Measurements from ENCODE around the gene MCOLN2.
"Not testable (repeated sequence)": the region's sequence is repeated elsewhere in the genome, so short reads cannot be mapped to it uniquely, and the experiment has no call there.

MCOLN2 gene

GRCh38 chr1:84996846-84997666 lies at the start of gene MCOLN2:
Gene MCOLN2, minus strand, starts transcription at chr1:84997113. Its CDS starts 241 bp downstream, at chr1:84996872.
- no peak for DNase-seq

DNA sequence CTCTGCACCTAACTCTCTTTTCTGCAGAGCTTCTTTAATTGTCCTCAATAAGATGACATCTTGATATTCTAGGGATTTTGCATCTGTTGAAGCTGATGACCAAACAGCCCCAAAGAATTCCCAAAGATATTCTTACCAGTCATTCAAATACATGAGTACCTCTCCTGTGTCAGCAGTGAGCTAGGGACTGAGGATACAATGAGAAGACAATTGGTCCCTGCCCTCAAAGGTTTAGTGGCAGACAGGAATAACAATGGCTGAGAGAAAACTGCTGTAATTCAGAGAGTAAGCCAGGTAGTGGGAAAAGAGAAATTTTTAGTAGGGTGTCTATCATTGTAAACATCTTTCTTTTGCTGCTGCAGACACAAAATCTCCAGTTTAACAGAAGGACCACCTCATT lies 45.5 kb upstream of the MCOLN2 start:
- no peak for DNase-seq

- DNase-seq = no peak
Observed at GRCh38 chr1:85041793-85042192, 44.9 kb upstream of the MCOLN2 start.

GRCh38 chr1:85033221-85033620 lies 36.3 kb upstream of the MCOLN2 start:
- no peak for DNase-seq

- no peak for DNase-seq
Observed at GRCh38 chr1:85030536-85030935, 33.6 kb upstream of the MCOLN2 start.

GRCh38 chr1:85028151-85028550 lies 31.2 kb upstream of the MCOLN2 start:
- no peak for DNase-seq

- no peak for DNase-seq
Observed at GRCh38 chr1:85027242-85027983, 30.5 kb upstream of the MCOLN2 start.

- DNase-seq = no peak
Observed at GRCh38 chr1:85025940-85026339, 29.0 kb upstream of the MCOLN2 start.

- no peak for DNase-seq
Observed at GRCh38 chr1:85024736-85025135, 27.8 kb upstream of the MCOLN2 start.

- DNase-seq = no peak
Observed at GRCh38 chr1:85022700-85023099, 25.8 kb upstream of the MCOLN2 start.

GRCh38 chr1:85019994-85020393 lies 23.1 kb upstream of the MCOLN2 start:
- no peak for DNase-seq

GRCh38 chr1:85015826-85016225 lies 18.9 kb upstream of the MCOLN2 start:
- DNase-seq = no peak

GRCh38 chr1:85005641-85006040 lies 8.7 kb upstream of the MCOLN2 start:
- DNase-seq = not testable (repeated sequence)

- DNase-seq = no peak
Observed at GRCh38 chr1:85001742-85002141, 4.8 kb upstream of the MCOLN2 start.

GRCh38 chr1:84998642-84999280 lies 1.8 kb upstream of the MCOLN2 start:
- DNase-seq = no peak

- DNase-seq = no peak
Observed at GRCh38 chr1:84997667-84998600, 1.0 kb upstream of the MCOLN2 start.

GRCh38 chr1:84995484-84996334 lies 1.2 kb downstream of the MCOLN2 start:
- DNase-seq = no peak

DNA sequence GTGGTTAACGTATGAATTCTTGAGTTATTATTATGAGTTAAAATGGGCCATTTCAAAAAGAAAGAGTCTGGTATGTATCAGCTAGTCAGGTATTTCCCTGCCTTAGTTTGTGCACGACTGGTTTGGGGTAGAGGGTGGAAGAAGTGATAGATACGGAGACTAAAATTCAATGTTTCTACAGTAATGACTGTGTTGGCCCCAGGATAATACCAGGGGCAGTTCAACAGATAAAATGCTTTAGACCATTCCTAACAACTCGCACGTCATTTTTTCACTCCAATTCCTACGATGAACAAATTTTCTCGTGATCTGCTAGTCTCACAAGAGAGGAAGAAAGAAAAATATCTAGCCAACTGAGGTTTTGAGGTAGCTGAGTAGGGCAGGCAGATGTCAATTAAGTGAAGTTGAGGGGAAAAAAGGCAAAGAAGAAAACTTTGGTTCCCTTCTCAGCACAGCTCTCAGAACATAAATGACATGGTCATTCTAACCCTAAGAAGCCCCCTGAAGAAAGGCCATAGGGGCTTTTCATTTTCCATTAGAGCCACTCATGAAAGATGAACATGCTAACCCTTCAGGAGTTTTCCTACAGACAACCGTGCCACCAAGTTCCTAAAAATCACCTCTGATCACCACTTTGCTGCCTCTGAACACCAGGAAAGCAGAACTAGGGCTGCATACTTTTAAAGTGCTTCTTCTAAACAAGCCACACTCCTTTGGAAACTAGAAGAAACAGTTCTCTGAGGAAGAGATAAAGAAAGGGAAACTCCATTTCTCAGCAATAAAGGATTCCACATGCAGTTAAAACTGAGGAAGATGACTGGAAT lies 5.6 kb downstream of the MCOLN2 start:
- no peak for DNase-seq

DNA sequence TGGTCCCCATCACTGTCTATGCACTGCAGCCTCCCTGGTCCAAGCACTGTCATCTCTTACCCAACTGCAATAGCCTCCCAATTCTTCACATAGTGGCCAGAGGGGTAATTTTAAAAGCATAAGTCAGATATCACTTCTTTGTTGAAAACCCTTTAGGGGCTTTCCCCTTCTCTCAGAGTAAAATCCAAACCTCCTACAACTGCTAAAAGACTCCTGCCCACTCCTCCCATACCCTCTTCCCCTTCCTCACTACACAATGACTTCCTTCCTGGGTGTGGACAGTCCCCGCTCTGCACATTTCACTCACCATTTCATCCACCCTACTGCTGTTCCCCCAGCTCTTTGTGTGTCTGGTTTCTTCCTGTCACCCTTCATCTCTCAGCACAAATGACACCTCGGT lies 8.3 kb downstream of the MCOLN2 start:
- DNase-seq = no peak

- not testable (repeated sequence) for DNase-seq
Observed at GRCh38 chr1:84986561-84986960, 10.4 kb downstream of the MCOLN2 start.

- no peak for DNase-seq
Observed at GRCh38 chr1:84985365-84985764, 11.5 kb downstream of the MCOLN2 start.

Data from SHP77 (cell line).